K562 (cell line): Measurements from ENCODE around the gene TMEM117. TPM values are rescaled to one million over a fixed set of nuclear protein-coding genes. Genes with fewer than 3 reads are reported as not detected.

Source experiments
- ATAC-seq: fragments of 200-7000 bp; cut with Tn5 transposase; 3 replicates; pipeline ENCODE4 v1.9.1; 2020; ENCODE audit warnings: moderate library complexity
- BruUV-seq: library from RNA; stranded (reverse); fragments of 400-500 nt; replicated peaks from 2 replicates; lab custom pipeline; 2021; lab: Mats Ljungman, UMichigan
- CTCF ChIA-PET: fragments of 300-600 bp; formaldehyde crosslinking; extraction: SDS; loops from one replicate; lab custom pipeline; 2021; ENCODE audit warnings: low intra/inter-chr PET ratio; lab: Yijun Ruan, JAX
- POLR2A ChIA-PET: fragments of 300-600, 350-650 bp; sonication (Branson Sonifier 250); formaldehyde crosslinking; extraction: SDS; loops from one replicate; lab custom pipeline; 2021; ENCODE audit warnings: antibody characterized with exemption, inconsistent platforms; lab: Yijun Ruan, JAX
- DNase-seq, 4 experiments: peaks; one replicate each; pipeline versions ENCODE4 v3.0.0 to v3.0.0-alpha.2; 2011 to 2018; ENCODE audit warnings: low spot score in 3 of 4, mixed read lengths in 3 of 4; ENCODE audit errors: extremely low read depth in 1 of 4
- FAIRE-seq: peaks from 2 replicates; lab custom pipeline; 2011; peaks lifted over from hg19 to GRCh38; lab: Jason Lieb, UNC
- H2AFZ ChIP-seq: 2 replicates; pipeline ENCODE4 v1.6.0; 2011; ENCODE audit warnings: low read depth, low read length, control low read depth, inconsistent platforms
- H3K27ac ChIP-seq: fragments of 200-600 bp; 3 replicates; pipeline ENCODE4 v1.8.0; 2011; ENCODE audit warnings: low read depth, mild to moderate bottlenecking, control low read depth, inconsistent platforms, low read length, moderate library complexity, mixed read lengths; ENCODE audit errors: extremely low read depth
- H3K27me3 ChIP-seq, 2 experiments: fragments of 300-600 bp in 1 of 2; 2 replicates in 1 of 2; 3 replicates in 1 of 2; pipeline versions ENCODE4 v1.6.0 to v1.8.0; 2011; ENCODE audit warnings: inconsistent platforms in 2 of 2, low read length in 2 of 2, mild to moderate bottlenecking in 1 of 2, mixed read lengths in 1 of 2, moderate library complexity in 1 of 2; ENCODE audit not compliant: control insufficient read depth in 2 of 2, insufficient read depth in 2 of 2
- H3K36me3 ChIP-seq: fragments of 300-600 bp; 3 replicates; pipeline ENCODE4 v1.8.0; 2011; ENCODE audit warnings: mild to moderate bottlenecking, low read length, inconsistent platforms; ENCODE audit not compliant: control insufficient read depth, insufficient read depth
- H3K4me1 ChIP-seq, 2 experiments: fragments of 200-600 bp in 1 of 2; replicated peaks in 1 of 2; 2 replicates in 1 of 2; 3 replicates in 1 of 2; pipeline versions ENCODE4 v1.5.1 to v1.8.0; 2011; ENCODE audit warnings: inconsistent platforms in 2 of 2, low read length in 2 of 2, mild to moderate bottlenecking in 1 of 2, mixed read lengths in 1 of 2, moderate library complexity in 1 of 2; ENCODE audit not compliant: control insufficient read depth in 2 of 2, insufficient read depth in 2 of 2
- H3K4me2 ChIP-seq: 2 replicates; pipeline ENCODE4 v1.6.1; 2011; ENCODE audit warnings: low read length, control low read depth, inconsistent platforms, mixed read lengths; ENCODE audit not compliant: insufficient read depth
- H3K4me3 ChIP-seq: fragments of 200-600 bp; sonication (generic), shearing (Covaris generic); 2 replicates; pipeline ENCODE4 v1.5.1; 2016; ENCODE audit warnings: control low read depth, inconsistent platforms
- H3K79me2 ChIP-seq: fragments of 200-600 bp; 3 replicates; pipeline ENCODE4 v1.8.0; 2011; ENCODE audit warnings: low read length, inconsistent platforms; ENCODE audit not compliant: control insufficient read depth, insufficient read depth
- H3K9ac ChIP-seq, 2 experiments: 2 replicates each; pipeline versions ENCODE4 v1.6.0 to v1.6.1; 2011; ENCODE audit warnings: low read depth in 2 of 2, low read length in 2 of 2, control low read depth in 1 of 2, inconsistent platforms in 1 of 2, mild to moderate bottlenecking in 1 of 2, mixed read lengths in 1 of 2; ENCODE audit not compliant: insufficient read depth in 1 of 2
- H3K9me1 ChIP-seq: one replicate; pipeline ENCODE4 v1.6.0; 2011; ENCODE audit warnings: inconsistent platforms, mild to moderate bottlenecking, low read length, moderate library complexity; ENCODE audit not compliant: control insufficient read depth, insufficient read depth
- H3K9me3 ChIP-seq: replicated peaks from 2 replicates; pipeline ENCODE4 v1.5.1; 2011; ENCODE audit warnings: low read depth, low read length, inconsistent platforms; ENCODE audit not compliant: control insufficient read depth, insufficient read depth
- H4K20me1 ChIP-seq: replicated peaks from 2 replicates; pipeline ENCODE4 v1.6.1; 2011; ENCODE audit warnings: low read length, inconsistent platforms, mixed read lengths; ENCODE audit not compliant: control insufficient read depth, insufficient read depth
- ESRRB ChIP-seq: fragments of 250-450 bp; sonication (Bioruptor Pico); IDR thresholded peaks from 2 replicates; pipeline ENCODE4 v1.5.0; 2020; ENCODE audit warnings: mild to moderate bottlenecking, moderate library complexity, borderline replicate concordance
- NCOR1 ChIP-seq: fragments of 450-650 bp; IDR thresholded peaks from 2 replicates; pipeline ENCODE4 v1.6.1; 2016; ENCODE audit warnings: mild to moderate bottlenecking, moderate library complexity
- NR2C2 ChIP-seq, 2 experiments: fragments of 200-800 bp in 1 of 2; sonication (Bioruptor generic) in 1 of 2; sonication (generic) in 1 of 2; formaldehyde crosslinking in 1 of 2; IDR thresholded peaks; 2 replicates each; pipeline versions ENCODE4 v1.6.1 to v1.8.0; 2016 to 2022; ENCODE audit warnings: mild to moderate bottlenecking in 1 of 2, missing compliant biosample characterization in 1 of 2, missing genetic modification characterization in 1 of 2, missing genetic modification reagents in 1 of 2
- SMAD3 ChIP-seq: fragments of 450-650 bp; formaldehyde crosslinking; conservative IDR thresholded peaks from 2 replicates; pipeline ENCODE4 v1.4.0; 2020; ENCODE audit warnings: mild to moderate bottlenecking
- SP2 ChIP-seq: IDR thresholded peaks from 2 replicates; pipeline ENCODE4 v1.6.1; 2011; ENCODE audit warnings: mild to moderate bottlenecking, low read depth, low read length, moderate library complexity; ENCODE audit not compliant: poor library complexity, severe bottlenecking; ENCODE audit errors: extremely low read depth
- TFE3 ChIP-seq: fragments of 450-650 bp; formaldehyde crosslinking; IDR thresholded peaks from 2 replicates; pipeline ENCODE4 v1.4.0; 2020; ENCODE audit warnings: mild to moderate bottlenecking, mixed read lengths
- TRIM28 ChIP-seq: fragments of 450-650 bp; IDR thresholded peaks from 2 replicates; pipeline ENCODE4 v1.6.1; 2017
- ZNF445 ChIP-seq: fragments of 250-450 bp; sonication (Bioruptor Pico); IDR thresholded peaks from 2 replicates; pipeline ENCODE4 v1.4.0; 2020; ENCODE audit warnings: low read depth, mild to moderate bottlenecking, moderate library complexity
- WGBS: fragments of 100-300 bp; shearing (Covaris generic); methylation state at CpG from one replicate; pipeline ENCODE4 v1.1.6; 2016; ENCODE audit warnings: low coverage, mixed read lengths; ENCODE audit not compliant: insufficient coverage; ENCODE audit errors: missing lambda C conversion rate; 5-methylcytosine and 5-hydroxymethylcytosine counted together
- in situ Hi-C: fragments of 300-500 bp; cut with MboI; formaldehyde crosslinking; loops from 4 replicates; pipeline ENCODE4 v1.15.0; 2018; ENCODE audit warnings: inconsistent platforms, mixed read lengths
- intact Hi-C: fragments of 100-400 bp; cut with micrococcal nuclease; formaldehyde crosslinking; loops from 2 replicates; pipeline ENCODE4 v1.14.2; 2022
- polyA plus RNA-seq, 8 experiments: library from polyadenylated mRNA; depleted of rRNA in 4 of 8; stranded (reverse) in 5 of 8; unstranded in 3 of 8; fragments of >200 nt; fragmentation: Nextera tagmentation in 2 of 8; fragmentation: Illumina TruSeq in 1 of 8; extraction: Ambion mirVana in 2 of 8; extraction: Trizol in 1 of 8; gene quantifications; 2 replicates each; pipeline versions ENCODE4 v1.2.1 to v1.2.3, GENCODE V29; 2011 to 2014; ENCODE audit warnings: inconsistent platforms in 1 of 8, missing spikeins in 1 of 8
- total RNA-seq, 7 experiments: library from RNA; depleted of rRNA in 6 of 7; stranded (reverse); fragments of >200 nt in 6 of 7; fragmentation: Illumina TruSeq in 2 of 7; extraction: Trizol in 2 of 7; gene quantifications; 2 replicates each; pipeline versions ENCODE4 v1.2.1 to v1.2.3, GENCODE V29; 2011 to 2021; ENCODE audit warnings: low replicate concordance in 1 of 7

Gene TMEM117
- total and polyA plus RNA-seq, 9 of the 15 experiments (the other 6 are each of a cell fraction or from before 2014, with no cell fraction given): 0.31 to 2.8 (median 1.0) TPM

GRCh38 chr12:43848226-43848507 lies 12.3 kb downstream of the TMEM117 start:
- TF ChIP-seq ZNF445 (peak; percentile 83; the same call in 1 of the 2 replicates), TRIM28 (0 out of 2 replicates have a peak, but pooled peaks have one; percentile 19), NCOR1 (no peak), NR2C2 (CRISPR knock-in tag; IDR thresholded peaks at IDR 0.05) (no peak), NR2C2 (tag; IDR thresholded peaks at IDR 0.05) (0 out of 2 replicates have a peak, but pooled peaks have one; percentile 51), SP2 (no peak), SMAD3 (CRISPR knock-in tag) (0 out of 2 replicates have a peak, but pooled peaks have one; percentile 8)
- DNase-seq (no peak), ATAC-seq (no peak), FAIRE-seq (no peak)
- H3K4me3 ChIP-seq: no peak overlapping the region
- intact Hi-C loops (no loop called here), in situ Hi-C loops (no loop called here)
- no peaks in the 10 kb centered on the region for H3K9me3 ChIP-seq
- no peak overlapping the region for H3K9ac ChIP-seq
- H3K4me2 ChIP-seq: no peak overlapping the region
- H3K9me1 ChIP-seq: no peaks in the 10 kb centered on the region
- H2AFZ ChIP-seq: no peak overlapping the region
- BruUV-seq: no TSS peak
- 25% methylated on average over 4 of the region's 4 CpGs for WGBS
- H3K79me2 ChIP-seq: no peaks in the 10 kb centered on the region
- ChIA-PET CTCF (no interaction called here), POLR2A (no interaction called here)
- no peak overlapping the region for H3K27ac ChIP-seq
- no peaks in the 10 kb centered on the region for H3K27me3 ChIP-seq
- H3K4me1 ChIP-seq: no peaks in the 10 kb centered on the region
- no peaks in the 10 kb centered on the region for H4K20me1 ChIP-seq
- no peaks in the 10 kb centered on the region for H3K36me3 ChIP-seq

GRCh38 chr12:43848786-43849185 lies 12.9 kb downstream of the TMEM117 start:
- FAIRE-seq (no peak), ATAC-seq (no peak), DNase-seq (no peak)
- Histone ChIP-seq H4K20me1 (no peaks in the 10 kb centered on the region), H3K79me2 (no peaks in the 10 kb centered on the region), H3K4me3 (no peak overlapping the region), H3K9me1 (no peaks in the 10 kb centered on the region), H3K4me1 (no peaks in the 10 kb centered on the region), H3K9ac (no peak overlapping the region), H3K36me3 (no peaks in the 10 kb centered on the region), H2AFZ (no peak overlapping the region), H3K9me3 (no peaks in the 10 kb centered on the region), H3K27me3 (no peaks in the 10 kb centered on the region), H3K4me2 (no peak overlapping the region), H3K27ac (no peak overlapping the region)
- CTCF ChIA-PET: no interaction called here
- WGBS: 78% methylated on average over 3 of the region's 3 CpGs
- in situ Hi-C loops: no loop called here
- POLR2A ChIA-PET: no interaction called here
- no TSS peak for BruUV-seq
- intact Hi-C loops: no loop called here
- TF ChIP-seq TFE3 (CRISPR knock-in tag): peak; percentile 82
- TF ChIP-seq ESRRB (CRISPR knock-in tag): no peak
